Astrocyte of the spinal cord (primary cell): Measurements from ENCODE around the gene GRK7.

Experiments used
- DNase-seq: peaks from one replicate; pipeline ENCODE4 v3.0.0; 2011; ENCODE audit warnings: low read depth, low spot score
- H3K4me3 ChIP-seq: 2 replicates; pipeline ENCODE4 v1.5.1; 2011; ENCODE audit warnings: low read depth, mild to moderate bottlenecking, low read length, moderate library complexity
- CTCF ChIP-seq: IDR thresholded peaks from 2 replicates; pipeline ENCODE4 v1.5.1; 2012; ENCODE audit warnings: low read depth, mild to moderate bottlenecking, low read length, inconsistent platforms
- in situ Hi-C: cut with HindIII; loops from 2 replicates; pipeline ENCODE4 v1.10.0; 2017; ENCODE audit warnings: low sequenced_read_pairs

GRK7 gene

GRCh38 chr3:141764986-141765385 is 1.8 kb downstream of the GRK7 start:
- H3K4me3 ChIP-seq, result no peak overlapping the region
- in situ Hi-C loops, result no loop called here
- no peak for TF ChIP-seq CTCF
- no peak for DNase-seq

- no peak for TF ChIP-seq CTCF
- no peak for DNase-seq
- no peak overlapping the region for H3K4me3 ChIP-seq
- in situ Hi-C loops, result no loop called here
These were observed 3.9 kb downstream of the GRK7 start for GRCh38 chr3:141767066-141767465.

GRCh38 chr3:141769221-141769894 is 6.2 kb downstream of the GRK7 start:
- no peak for TF ChIP-seq CTCF
- peak; percentile 5 for DNase-seq
- H3K4me3 ChIP-seq, result no peak overlapping the region
- in situ Hi-C loops, result no loop called here

GRCh38 chr3:141773676-141774075 is 10.5 kb downstream of the GRK7 start:
- no peak for TF ChIP-seq CTCF
- no peak for DNase-seq
- in situ Hi-C loops, result no loop called here
- H3K4me3 ChIP-seq, result no peak overlapping the region

GRCh38 chr3:141776376-141776775 is 13.2 kb downstream of the GRK7 start:
- TF ChIP-seq CTCF, result no peak
- no peak overlapping the region for H3K4me3 ChIP-seq
- DNase-seq, result no peak
- in situ Hi-C loops, result no loop called here

- no peak for DNase-seq
- no peak overlapping the region for H3K4me3 ChIP-seq
- in situ Hi-C loops, result no loop called here
- no peak for TF ChIP-seq CTCF
These were observed 13.7 kb downstream of the GRK7 start for GRCh38 chr3:141776885-141777284.
